Bronchial smooth muscle cell (primary cell): ENCODE results near the gene RRAGD. TPM values are rescaled to one million over a fixed set of nuclear protein-coding genes. Genes with fewer than 3 reads are reported as not detected.

ENCODE experiments used
- total RNA-seq: library from RNA; depleted of rRNA; stranded (reverse); fragments of >200 nt; gene quantifications from 2 replicates; pipeline ENCODE4 v1.2.1, GENCODE V29; 2014

RRAGD gene, protein sequence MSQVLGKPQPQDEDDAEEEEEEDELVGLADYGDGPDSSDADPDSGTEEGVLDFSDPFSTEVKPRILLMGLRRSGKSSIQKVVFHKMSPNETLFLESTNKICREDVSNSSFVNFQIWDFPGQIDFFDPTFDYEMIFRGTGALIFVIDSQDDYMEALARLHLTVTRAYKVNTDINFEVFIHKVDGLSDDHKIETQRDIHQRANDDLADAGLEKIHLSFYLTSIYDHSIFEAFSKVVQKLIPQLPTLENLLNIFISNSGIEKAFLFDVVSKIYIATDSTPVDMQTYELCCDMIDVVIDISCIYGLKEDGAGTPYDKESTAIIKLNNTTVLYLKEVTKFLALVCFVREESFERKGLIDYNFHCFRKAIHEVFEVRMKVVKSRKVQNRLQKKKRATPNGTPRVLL
- total RNA-seq = 0.09 and 0.32 TPM in 2 replicates

DNA sequence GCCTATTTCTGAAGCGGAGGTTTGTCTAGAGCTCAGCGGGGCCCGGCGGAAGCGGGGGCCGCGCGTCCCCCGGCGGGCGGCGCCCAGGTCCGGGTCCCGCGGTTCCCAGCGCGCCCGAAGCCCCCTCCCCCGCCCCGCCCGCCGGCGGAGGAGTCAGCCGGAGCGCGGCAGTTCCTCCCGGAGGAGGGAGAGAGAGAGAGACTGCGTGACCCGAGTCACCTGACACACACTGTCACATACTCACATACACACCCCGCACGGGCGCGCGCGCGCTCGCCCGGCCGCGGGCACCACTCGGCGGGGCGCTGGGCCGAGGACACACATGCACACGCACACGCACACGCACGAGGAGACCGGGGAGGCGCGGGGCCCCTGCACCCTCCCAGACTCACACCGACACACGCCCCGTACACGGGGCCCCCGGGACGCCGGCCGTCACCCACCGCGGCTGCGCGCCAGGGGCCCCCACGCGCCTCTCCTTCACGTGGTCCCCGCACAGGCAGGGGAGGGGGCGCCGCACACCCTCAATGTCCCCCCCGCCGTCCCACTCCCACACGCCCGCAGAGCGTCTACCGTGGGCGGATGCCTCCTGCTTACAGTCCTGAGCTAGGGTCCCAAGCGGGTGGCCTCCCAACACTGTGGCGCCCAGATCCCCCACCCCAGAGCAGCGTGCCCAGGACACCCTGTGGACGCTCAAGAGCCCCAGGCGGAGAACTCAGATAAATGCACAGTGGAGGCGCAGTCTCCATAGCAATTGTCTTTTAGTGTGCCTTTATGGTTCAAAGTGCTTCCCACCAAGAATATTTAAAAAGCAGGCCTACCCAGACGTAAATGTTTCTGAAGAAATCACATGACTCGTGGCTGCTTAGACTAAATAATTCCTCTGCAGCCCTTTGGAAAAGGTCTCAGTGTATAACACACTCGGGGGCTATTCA is at the start of gene RRAGD:
Gene RRAGD, minus strand, starts transcription at position 203 of the 935 bp plus-strand sequence. CDS start 280 bp downstream, outside the sequence.

DNA sequence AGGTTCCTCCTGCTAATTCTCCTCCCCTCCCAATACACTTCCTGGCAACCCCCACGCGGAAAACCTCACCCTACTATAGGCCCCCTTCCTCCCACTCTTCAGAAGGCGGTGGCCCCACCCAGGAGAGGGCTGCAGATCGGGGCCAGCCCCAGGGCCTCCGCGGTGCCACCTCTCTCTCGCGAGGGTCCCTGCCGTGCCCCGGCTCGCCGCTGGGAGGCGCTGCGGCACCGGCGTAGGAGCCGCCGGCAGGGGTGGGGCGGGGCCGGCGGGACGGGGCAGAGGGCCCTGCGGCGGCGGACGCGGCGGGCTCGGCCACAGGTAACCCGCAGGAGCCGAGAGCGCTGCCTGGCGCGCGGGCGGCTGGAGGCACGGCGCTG is 20.8 kb upstream of the RRAGD start, which contains the start of gene ANKRD6:
Gene ANKRD6, plus strand, starts transcription at position 278 of the 377 bp plus-strand sequence. CDS start 133,825 bp downstream, outside the sequence.

DNA sequence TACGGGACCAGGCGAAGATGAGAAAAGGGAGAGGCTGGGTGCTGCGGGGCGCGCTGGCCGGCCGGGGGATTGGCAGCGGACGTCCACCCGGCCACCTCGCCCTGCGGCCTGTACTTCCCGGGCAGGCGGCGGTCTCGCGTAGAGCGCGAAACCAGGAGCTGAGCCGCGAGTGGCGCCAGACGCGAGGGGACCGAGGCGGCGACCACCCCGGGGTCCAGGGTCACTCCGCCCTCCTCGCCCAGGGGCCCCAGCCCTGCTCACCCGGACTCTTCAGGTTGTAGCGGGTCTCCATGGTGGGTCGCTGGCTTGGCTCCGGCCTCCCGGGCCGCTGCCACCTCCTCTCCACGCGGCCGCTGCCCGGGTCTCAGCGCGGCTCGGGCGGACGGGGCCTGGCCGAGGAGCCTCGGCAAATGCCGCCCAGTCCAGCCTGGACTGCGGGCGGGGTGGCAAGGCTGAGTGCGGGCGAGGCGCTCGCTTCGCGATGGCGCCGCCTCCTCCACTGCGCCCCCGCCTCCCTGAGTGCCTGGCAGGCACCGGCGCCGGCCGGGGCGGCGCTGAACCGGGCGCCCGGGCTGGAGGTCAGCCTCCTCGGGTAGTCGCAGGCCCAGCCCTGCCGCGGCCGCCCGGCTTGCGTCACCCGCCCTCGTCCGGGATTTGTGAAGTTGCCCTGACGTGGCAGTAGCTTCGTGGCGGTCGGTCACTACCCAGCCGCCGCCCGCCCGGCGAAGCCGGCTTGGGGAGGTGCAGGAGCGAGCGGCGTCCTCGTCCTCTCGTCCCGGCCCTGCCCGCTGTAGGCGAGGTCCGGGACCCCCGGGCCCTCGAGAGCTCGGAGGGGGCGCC is 59.6 kb downstream of the RRAGD start, which contains the start of gene UBE2J1:
Gene UBE2J1, minus strand, starts transcription at position 445 of the 840 bp plus-strand sequence. Its CDS starts 153 bp downstream, at position 292.

GRCh38 chr6:89315249-89315885 is 96.7 kb downstream of the RRAGD start, which contains the start of gene GABRR2:
Gene GABRR2, minus strand, starts transcription at chr6:89315299. Its CDS starts 134 bp downstream, at chr6:89315165.

Other genes with a start within 250 kb of the RRAGD start
- gene GABRR1, start 194.9 kb downstream of the RRAGD start, total RNA-seq = not detected in 2 replicates
- gene GABRR2, start 97.0 kb downstream of the RRAGD start, total RNA-seq = 0.16 and 0.52 TPM in 2 replicates
- gene UBE2J1, start 59.6 kb downstream of the RRAGD start, total RNA-seq = 10.9 and 15.8 TPM in 2 replicates
- 0.47 and 0.60 TPM in 2 replicates for gene ANKRD6, start 20.9 kb upstream of the RRAGD start, total RNA-seq
- 9.7 and 17.0 TPM in 2 replicates for gene LYRM2, start 226.5 kb upstream of the RRAGD start, total RNA-seq